Effector memory CD4-positive, alpha-beta T cell (primary cell): ENCODE measurements around the gene SPANXN4.

Experiments used
- DNase-seq, 3 donors: peaks; one replicate each; pipeline ENCODE4 v3.0.0-alpha.2; 2020
- H3K27ac ChIP-seq: 2 replicates; pipeline ENCODE4 v1.7.0; 2013; ENCODE audit warnings: mild to moderate bottlenecking, low read length, moderate library complexity; ENCODE audit not compliant: insufficient read depth, poor library complexity, severe bottlenecking
- H3K27me3 ChIP-seq: replicated peaks from 2 replicates; pipeline ENCODE4 v1.7.0; 2013; ENCODE audit warnings: mild to moderate bottlenecking, low read length; ENCODE audit not compliant: insufficient read depth, control insufficient read depth, poor library complexity, severe bottlenecking
- H3K36me3 ChIP-seq: 2 replicates; pipeline ENCODE4 v1.7.0; 2013; ENCODE audit warnings: mild to moderate bottlenecking, low read length, moderate library complexity; ENCODE audit not compliant: control insufficient read depth, insufficient read depth
- H3K4me1 ChIP-seq: 2 replicates; pipeline ENCODE4 v1.7.0; 2013; ENCODE audit warnings: low read length, mild to moderate bottlenecking; ENCODE audit not compliant: control insufficient read depth, insufficient read depth, poor library complexity, severe bottlenecking
- H3K4me3 ChIP-seq: 2 replicates; pipeline ENCODE4 v1.7.0; 2013; ENCODE audit warnings: low read length, low read depth, mild to moderate bottlenecking; ENCODE audit not compliant: insufficient read depth, poor library complexity, severe bottlenecking
- H3K9me3 ChIP-seq: 2 replicates; pipeline ENCODE4 v1.7.0; 2013; ENCODE audit warnings: mild to moderate bottlenecking, low read length, moderate library complexity; ENCODE audit not compliant: control insufficient read depth

SPANXN4 gene

DNA sequence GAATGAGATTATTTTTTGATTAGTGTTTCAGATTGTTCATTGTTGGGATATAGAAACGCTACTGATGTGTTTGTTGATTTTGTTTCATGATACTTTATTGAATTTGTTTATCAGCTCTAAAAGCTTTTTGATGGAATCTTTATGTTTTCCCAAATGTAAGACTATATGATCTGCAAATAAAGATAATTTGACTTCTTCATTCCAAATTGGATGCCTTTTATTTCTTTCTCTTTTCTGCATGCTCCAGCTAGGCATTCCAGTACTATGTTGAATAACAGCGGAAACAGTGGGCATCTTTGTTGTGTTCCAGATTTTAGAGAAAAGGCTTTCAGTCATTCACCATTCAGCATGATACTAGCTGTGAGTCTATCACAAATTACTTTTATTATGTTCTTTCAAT lies 21.8 kb downstream of the SPANXN4 start:
- DNase-seq, result no peak
- H3K27ac ChIP-seq, result no peak overlapping the region
- H3K4me1 ChIP-seq, result no peaks in the 10 kb centered on the region
- H3K27me3 ChIP-seq, result no peaks in the 10 kb centered on the region
- no peak overlapping the region for H3K4me3 ChIP-seq
- no peaks in the 10 kb centered on the region for H3K9me3 ChIP-seq
- H3K36me3 ChIP-seq, result no peaks in the 10 kb centered on the region

DNA sequence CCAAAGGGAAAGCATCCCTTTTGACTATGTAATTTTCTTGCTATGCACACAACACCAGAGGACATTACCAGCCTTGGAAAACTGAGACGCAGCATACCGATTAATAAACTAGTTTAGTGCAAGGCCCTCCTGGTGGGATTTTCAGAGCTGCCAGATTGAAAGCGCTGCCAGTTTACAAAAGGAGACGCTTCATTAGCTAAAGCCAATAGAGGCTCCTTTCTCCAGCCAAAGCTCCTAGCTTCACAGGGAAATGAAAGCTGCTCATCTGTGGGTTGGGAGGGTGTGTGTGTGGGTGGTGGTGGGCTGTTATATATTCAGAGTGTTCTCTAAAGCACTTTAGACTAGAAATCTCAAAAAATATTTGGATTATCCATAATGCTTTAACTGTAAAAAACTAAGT lies 32.4 kb downstream of the SPANXN4 start:
- Histone ChIP-seq H3K27ac (no peak overlapping the region), H3K4me1 (no peaks in the 10 kb centered on the region), H3K36me3 (no peaks in the 10 kb centered on the region), H3K4me3 (no peak overlapping the region), H3K9me3 (no peaks in the 10 kb centered on the region), H3K27me3 (no peaks in the 10 kb centered on the region)
- DNase-seq, result no peak

DNA sequence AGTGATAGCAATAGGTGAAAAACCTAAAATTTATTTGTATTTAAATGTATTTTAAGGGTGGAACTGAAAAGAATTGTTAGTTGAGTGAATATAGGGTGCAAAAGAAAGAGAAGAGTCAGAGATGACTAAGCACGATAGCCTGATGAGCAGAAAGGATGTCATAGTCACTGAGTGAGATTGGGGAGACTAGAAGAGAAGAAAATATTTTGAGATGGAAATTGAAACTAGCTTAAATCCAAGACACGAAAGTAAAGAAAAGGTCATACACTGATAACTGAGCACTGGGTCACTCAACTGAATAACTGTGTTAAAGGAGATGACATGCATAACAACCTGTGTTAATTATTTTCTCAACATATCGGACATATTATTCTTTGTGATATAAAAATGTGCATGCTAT lies 55.5 kb downstream of the SPANXN4 start:
- no peaks in the 10 kb centered on the region for H3K36me3 ChIP-seq
- no peaks in the 10 kb centered on the region for H3K4me1 ChIP-seq
- no peak overlapping the region for H3K4me3 ChIP-seq
- no peak overlapping the region for H3K27ac ChIP-seq
- DNase-seq, result no peak
- no peaks in the 10 kb centered on the region for H3K27me3 ChIP-seq
- no peaks in the 10 kb centered on the region for H3K9me3 ChIP-seq

DNA sequence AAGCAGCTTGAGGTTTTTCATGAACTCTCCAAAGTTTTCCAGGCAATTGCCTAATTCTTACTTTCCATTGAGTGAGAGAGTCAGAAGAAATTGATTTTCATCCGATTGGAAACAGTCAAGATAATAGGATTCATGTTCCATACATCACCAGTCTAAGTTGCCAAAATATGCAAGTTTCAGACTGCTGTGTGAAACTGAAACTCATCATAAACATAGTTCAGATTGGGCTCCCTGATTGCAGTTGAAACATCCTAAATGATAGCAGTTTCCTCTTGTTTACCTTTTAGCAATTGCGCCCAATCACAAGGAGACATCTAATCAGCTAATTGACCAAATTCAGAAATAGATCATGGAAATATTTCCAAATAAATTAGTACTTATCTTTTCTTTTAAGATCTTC lies 56.8 kb downstream of the SPANXN4 start:
- Histone ChIP-seq H3K27me3 (no peaks in the 10 kb centered on the region), H3K27ac (no peak overlapping the region), H3K36me3 (no peaks in the 10 kb centered on the region), H3K4me3 (no peak overlapping the region), H3K4me1 (no peaks in the 10 kb centered on the region), H3K9me3 (no peaks in the 10 kb centered on the region)
- DNase-seq, result no peak
